GM12878 (cell line): ENCODE measurements around the gene ADSS1.

Source experiments
- ATF3 ChIP-seq: IDR thresholded peaks from 2 replicates; pipeline ENCODE4 v1.6.1; 2011; ENCODE audit warnings: low read depth, mild to moderate bottlenecking, low read length, moderate library complexity, borderline replicate concordance; ENCODE audit errors: extremely low read depth
- ATF7 ChIP-seq: fragments of 450-650 bp; IDR thresholded peaks from 2 replicates; pipeline ENCODE4 v1.6.1; 2016; ENCODE audit warnings: low read depth, mild to moderate bottlenecking
- CTCF ChIP-seq, 3 experiments: IDR thresholded peaks in 2 of 3; conservative IDR thresholded peaks in 1 of 3; 2 replicates each; pipeline ENCODE4 v1.5.1; 2011; ENCODE audit warnings: low read depth in 3 of 3, low read length in 3 of 3, mild to moderate bottlenecking in 3 of 3, control low read depth in 2 of 3, moderate library complexity in 2 of 3, inconsistent platforms in 1 of 3, mixed read lengths in 1 of 3; ENCODE audit not compliant: control insufficient read depth in 2 of 3, insufficient read depth in 1 of 3; ENCODE audit errors: extremely low read depth in 1 of 3
- ELK1 ChIP-seq: IDR thresholded peaks from 2 replicates; pipeline ENCODE4 v1.6.1; 2012; ENCODE audit warnings: low read depth, low read length, improper control_type of control experiment
- MYC ChIP-seq: IDR thresholded peaks from 2 replicates; pipeline ENCODE4 v1.6.1; 2011; ENCODE audit warnings: mild to moderate bottlenecking, low read length, moderate library complexity, inconsistent platforms; ENCODE audit not compliant: insufficient read depth, insufficient replicate concordance, insufficient read length, severe bottlenecking
- NFIC ChIP-seq: IDR thresholded peaks from 2 replicates; pipeline ENCODE4 v1.6.1; 2012; ENCODE audit warnings: low read depth, mild to moderate bottlenecking, inconsistent platforms, low read length, moderate library complexity
- POLR2A ChIP-seq: IDR thresholded peaks from 2 replicates; pipeline ENCODE4 v1.6.1; 2011; ENCODE audit warnings: low read depth, mild to moderate bottlenecking, low read length
- POLR2AphosphoS5 ChIP-seq: IDR thresholded peaks from 2 replicates; pipeline ENCODE4 v1.6.1; 2011; ENCODE audit warnings: mild to moderate bottlenecking, low read length, inconsistent platforms
- RFX5 ChIP-seq: IDR thresholded peaks from 2 replicates; pipeline ENCODE4 v1.6.1; 2011; ENCODE audit warnings: low read depth, low read length, improper control_type of control experiment
- ZNF24 ChIP-seq: fragments of 450-650 bp; IDR thresholded peaks from 2 replicates; pipeline ENCODE4 v1.6.1; 2017; ENCODE audit warnings: antibody characterized with exemption, mild to moderate bottlenecking
- ZNF274 ChIP-seq: IDR thresholded peaks from one replicate; pipeline ENCODE4 v1.8.0; 2011; ENCODE audit not compliant: insufficient read length, insufficient read depth

- TF ChIP-seq MYC, result no peak
- TF ChIP-seq CTCF (IDR thresholded peaks at IDR 0.05 in 2 of 3, conservative IDR thresholded peaks at IDR 0.05 in 1 of 3; ENCODE audit: control insufficient read depth in 2 of 3, extremely low read depth in 1 of 3, insufficient read depth in 1 of 3, low read depth in 3 of 3, low read length in 3 of 3), result no peak
- TF ChIP-seq ATF7, result no peak
- TF ChIP-seq POLR2AphosphoS5, result no peak
- TF ChIP-seq NFIC, result no peak
- TF ChIP-seq ATF3, result no peak
- no peak for TF ChIP-seq ZNF274
- no peak for TF ChIP-seq ELK1
- no peak for TF ChIP-seq RFX5
- TF ChIP-seq ZNF24, result no peak
- no peak for TF ChIP-seq POLR2A
Observed at GRCh38 chr14:104694475-104694950, 29.5 kb upstream of the ADSS1 start.
